ENCODE data around the gene PDE4A. TPM values are rescaled to one million over a fixed set of nuclear protein-coding genes. Genes with fewer than 3 reads are reported as not detected.
A peak's percentile ranks its signal among the peaks of the same experiment; 100 is the strongest.

PDE4A gene
- total and polyA plus RNA-seq, 2 of the 13 experiments (the other 11 are each of a cell fraction or from before 2014, with no cell fraction given): 1.1 to 4.1 TPM

DNA sequence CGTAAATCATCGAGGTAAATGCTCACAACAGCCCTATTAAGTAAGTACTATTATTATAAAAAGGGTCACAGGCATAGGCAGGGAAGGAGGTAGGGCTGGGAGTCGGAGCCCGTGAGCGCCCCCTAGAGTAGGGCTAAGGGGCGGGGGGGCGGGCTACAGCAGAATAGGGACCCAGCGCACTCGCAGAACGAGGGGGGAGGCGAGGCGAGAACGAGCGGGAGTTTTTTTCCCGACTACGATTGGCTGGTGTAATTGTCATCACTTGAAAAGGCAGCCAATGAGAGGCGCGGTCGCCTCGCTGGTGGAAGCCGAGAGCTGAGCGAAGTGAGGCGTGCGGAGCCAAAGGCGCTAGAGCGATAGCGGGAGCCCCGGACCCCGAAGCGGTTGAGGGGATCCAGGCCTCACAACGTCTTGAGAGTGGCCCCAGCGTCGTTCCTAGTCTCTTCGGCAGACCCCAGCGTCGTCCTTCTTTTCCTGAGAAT, 58.6 kb downstream of the PDE4A start:
- peak overlapping the region; percentile 39; the same call in 1 of the 2 replicates for H3K4me2 ChIP-seq (ENCODE audit: low read depth, low read length)
- in situ Hi-C loops (cut with HindIII; ENCODE audit: extremely low pct_ligation_motif_present, low pct_unique_long_range_greater_than_20kb): no loop called here
- ChIA-PET POLR2A (no interaction called here), CTCF (ENCODE audit: low intra/inter-chr PET ratio, low total read pairs) (no interaction called here)
- no peaks in the 10 kb centered on the region for H3K9me3 ChIP-seq (ENCODE audit: low read length)
- H4K20me1 ChIP-seq (ENCODE audit: insufficient read depth, low read length): no peaks in the 10 kb centered on the region
- H3K4me3 ChIP-seq (replicated peaks in 1 of 3; ENCODE audit: insufficient read depth in 1 of 3, low read depth in 2 of 3, low read length in 3 of 3): no peak overlapping the region
- H3K4me1 ChIP-seq (ENCODE audit: insufficient read depth, low read length): peaks cover 8% of the 10 kb centered on the region; the same call in 1 of the 2 replicates
- H3K9ac ChIP-seq (ENCODE audit: insufficient read depth, low read depth, low read length): no peak overlapping the region
- no peaks in the 10 kb centered on the region for H3K27me3 ChIP-seq (ENCODE audit: control insufficient read depth in 1 of 2, insufficient read depth in 2 of 2, low read length in 2 of 2)
- ATAC-seq (peak; percentile 63), FAIRE-seq (no peak), DNase-seq (ENCODE audit: low spot score) (peak; percentile 31)
- intact Hi-C loops (cut with micrococcal nuclease; ENCODE audit: unreplicated experiment): no loop called here
- no peak overlapping the region for H2AFZ ChIP-seq (ENCODE audit: low read length)
- no TSS peak for BruUV-seq (replicated peaks)
- H3K79me2 ChIP-seq (ENCODE audit: insufficient read depth, low read length): no peaks in the 10 kb centered on the region
- 54% methylated on average over 36 of the region's 36 CpGs for WGBS (ENCODE audit: low lambda C conversion rate)
- no peaks in the 10 kb centered on the region for H3K36me3 ChIP-seq (replicated peaks in 1 of 2; ENCODE audit: control insufficient read depth in 1 of 2, insufficient read depth in 2 of 2, low read length in 2 of 2)
- H3K27ac ChIP-seq (ENCODE audit: extremely low read length, insufficient read depth, low read length): no peak overlapping the region
- TF ChIP-seq ETV6 (CRISPR knock-in tag; conservative IDR thresholded peaks at IDR 0.05) (no peak), ISL2 (CRISPR knock-in tag; IDR thresholded peaks at IDR 0.05) (no peak), HNF4A (CRISPR knock-in tag; IDR thresholded peaks at IDR 0.05) (no peak), AGO2 (optimal IDR thresholded peaks at IDR 0.05; ENCODE audit: low read depth, low read length) (peak; percentile 38), KLF15 (CRISPR knock-in tag; IDR thresholded peaks at IDR 0.05; ENCODE audit: borderline replicate concordance) (no peak), ZNF382 (CRISPR knock-in tag; IDR thresholded peaks at IDR 0.05; ENCODE audit: borderline replicate concordance) (no peak), SMARCE1 (IDR thresholded peaks at IDR 0.05; ENCODE audit: borderline replicate concordance) (no peak), NCOR1 (IDR thresholded peaks at IDR 0.05; ENCODE audit: borderline replicate concordance, low read length) (no peak), HOXA3 (CRISPR knock-in tag; IDR thresholded peaks at IDR 0.05) (peak; percentile 17; the same call in 1 of the 2 replicates), MED13 (CRISPR knock-in tag; IDR thresholded peaks at IDR 0.05) (no peak)
- TF ChIP-seq, protein P1, sequence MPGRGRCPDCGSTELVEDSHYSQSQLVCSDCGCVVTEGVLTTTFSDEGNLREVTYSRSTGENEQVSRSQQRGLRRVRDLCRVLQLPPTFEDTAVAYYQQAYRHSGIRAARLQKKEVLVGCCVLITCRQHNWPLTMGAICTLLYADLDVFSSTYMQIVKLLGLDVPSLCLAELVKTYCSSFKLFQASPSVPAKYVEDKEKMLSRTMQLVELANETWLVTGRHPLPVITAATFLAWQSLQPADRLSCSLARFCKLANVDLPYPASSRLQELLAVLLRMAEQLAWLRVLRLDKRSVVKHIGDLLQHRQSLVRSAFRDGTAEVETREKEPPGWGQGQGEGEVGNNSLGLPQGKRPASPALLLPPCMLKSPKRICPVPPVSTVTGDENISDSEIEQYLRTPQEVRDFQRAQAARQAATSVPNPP (CRISPR knock-in tag; IDR thresholded peaks at IDR 0.05): no peak
- TF ChIP-seq, protein P2, sequence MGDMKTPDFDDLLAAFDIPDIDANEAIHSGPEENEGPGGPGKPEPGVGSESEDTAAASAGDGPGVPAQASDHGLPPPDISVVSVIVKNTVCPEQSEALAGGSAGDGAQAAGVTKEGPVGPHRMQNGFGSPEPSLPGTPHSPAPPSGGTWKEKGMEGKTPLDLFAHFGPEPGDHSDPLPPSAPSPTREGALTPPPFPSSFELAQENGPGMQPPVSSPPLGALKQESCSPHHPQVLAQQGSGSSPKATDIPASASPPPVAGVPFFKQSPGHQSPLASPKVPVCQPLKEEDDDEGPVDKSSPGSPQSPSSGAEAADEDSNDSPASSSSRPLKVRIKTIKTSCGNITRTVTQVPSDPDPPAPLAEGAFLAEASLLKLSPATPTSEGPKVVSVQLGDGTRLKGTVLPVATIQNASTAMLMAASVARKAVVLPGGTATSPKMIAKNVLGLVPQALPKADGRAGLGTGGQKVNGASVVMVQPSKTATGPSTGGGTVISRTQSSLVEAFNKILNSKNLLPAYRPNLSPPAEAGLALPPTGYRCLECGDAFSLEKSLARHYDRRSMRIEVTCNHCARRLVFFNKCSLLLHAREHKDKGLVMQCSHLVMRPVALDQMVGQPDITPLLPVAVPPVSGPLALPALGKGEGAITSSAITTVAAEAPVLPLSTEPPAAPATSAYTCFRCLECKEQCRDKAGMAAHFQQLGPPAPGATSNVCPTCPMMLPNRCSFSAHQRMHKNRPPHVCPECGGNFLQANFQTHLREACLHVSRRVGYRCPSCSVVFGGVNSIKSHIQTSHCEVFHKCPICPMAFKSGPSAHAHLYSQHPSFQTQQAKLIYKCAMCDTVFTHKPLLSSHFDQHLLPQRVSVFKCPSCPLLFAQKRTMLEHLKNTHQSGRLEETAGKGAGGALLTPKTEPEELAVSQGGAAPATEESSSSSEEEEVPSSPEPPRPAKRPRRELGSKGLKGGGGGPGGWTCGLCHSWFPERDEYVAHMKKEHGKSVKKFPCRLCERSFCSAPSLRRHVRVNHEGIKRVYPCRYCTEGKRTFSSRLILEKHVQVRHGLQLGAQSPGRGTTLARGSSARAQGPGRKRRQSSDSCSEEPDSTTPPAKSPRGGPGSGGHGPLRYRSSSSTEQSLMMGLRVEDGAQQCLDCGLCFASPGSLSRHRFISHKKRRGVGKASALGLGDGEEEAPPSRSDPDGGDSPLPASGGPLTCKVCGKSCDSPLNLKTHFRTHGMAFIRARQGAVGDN (CRISPR knock-in tag; IDR thresholded peaks at IDR 0.05): peak; percentile 55
- TF ChIP-seq, protein P3, sequence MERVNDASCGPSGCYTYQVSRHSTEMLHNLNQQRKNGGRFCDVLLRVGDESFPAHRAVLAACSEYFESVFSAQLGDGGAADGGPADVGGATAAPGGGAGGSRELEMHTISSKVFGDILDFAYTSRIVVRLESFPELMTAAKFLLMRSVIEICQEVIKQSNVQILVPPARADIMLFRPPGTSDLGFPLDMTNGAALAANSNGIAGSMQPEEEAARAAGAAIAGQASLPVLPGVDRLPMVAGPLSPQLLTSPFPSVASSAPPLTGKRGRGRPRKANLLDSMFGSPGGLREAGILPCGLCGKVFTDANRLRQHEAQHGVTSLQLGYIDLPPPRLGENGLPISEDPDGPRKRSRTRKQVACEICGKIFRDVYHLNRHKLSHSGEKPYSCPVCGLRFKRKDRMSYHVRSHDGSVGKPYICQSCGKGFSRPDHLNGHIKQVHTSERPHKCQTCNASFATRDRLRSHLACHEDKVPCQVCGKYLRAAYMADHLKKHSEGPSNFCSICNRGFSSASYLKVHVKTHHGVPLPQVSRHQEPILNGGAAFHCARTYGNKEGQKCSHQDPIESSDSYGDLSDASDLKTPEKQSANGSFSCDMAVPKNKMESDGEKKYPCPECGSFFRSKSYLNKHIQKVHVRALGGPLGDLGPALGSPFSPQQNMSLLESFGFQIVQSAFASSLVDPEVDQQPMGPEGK (CRISPR knock-in tag; IDR thresholded peaks at IDR 0.05): peak; percentile 48; the same call in 1 of the 2 replicates
- TF ChIP-seq, protein P4, sequence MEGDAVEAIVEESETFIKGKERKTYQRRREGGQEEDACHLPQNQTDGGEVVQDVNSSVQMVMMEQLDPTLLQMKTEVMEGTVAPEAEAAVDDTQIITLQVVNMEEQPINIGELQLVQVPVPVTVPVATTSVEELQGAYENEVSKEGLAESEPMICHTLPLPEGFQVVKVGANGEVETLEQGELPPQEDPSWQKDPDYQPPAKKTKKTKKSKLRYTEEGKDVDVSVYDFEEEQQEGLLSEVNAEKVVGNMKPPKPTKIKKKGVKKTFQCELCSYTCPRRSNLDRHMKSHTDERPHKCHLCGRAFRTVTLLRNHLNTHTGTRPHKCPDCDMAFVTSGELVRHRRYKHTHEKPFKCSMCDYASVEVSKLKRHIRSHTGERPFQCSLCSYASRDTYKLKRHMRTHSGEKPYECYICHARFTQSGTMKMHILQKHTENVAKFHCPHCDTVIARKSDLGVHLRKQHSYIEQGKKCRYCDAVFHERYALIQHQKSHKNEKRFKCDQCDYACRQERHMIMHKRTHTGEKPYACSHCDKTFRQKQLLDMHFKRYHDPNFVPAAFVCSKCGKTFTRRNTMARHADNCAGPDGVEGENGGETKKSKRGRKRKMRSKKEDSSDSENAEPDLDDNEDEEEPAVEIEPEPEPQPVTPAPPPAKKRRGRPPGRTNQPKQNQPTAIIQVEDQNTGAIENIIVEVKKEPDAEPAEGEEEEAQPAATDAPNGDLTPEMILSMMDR (CRISPR knock-in tag; IDR thresholded peaks at IDR 0.05): peak; percentile 31
- TF ChIP-seq, protein P5, sequence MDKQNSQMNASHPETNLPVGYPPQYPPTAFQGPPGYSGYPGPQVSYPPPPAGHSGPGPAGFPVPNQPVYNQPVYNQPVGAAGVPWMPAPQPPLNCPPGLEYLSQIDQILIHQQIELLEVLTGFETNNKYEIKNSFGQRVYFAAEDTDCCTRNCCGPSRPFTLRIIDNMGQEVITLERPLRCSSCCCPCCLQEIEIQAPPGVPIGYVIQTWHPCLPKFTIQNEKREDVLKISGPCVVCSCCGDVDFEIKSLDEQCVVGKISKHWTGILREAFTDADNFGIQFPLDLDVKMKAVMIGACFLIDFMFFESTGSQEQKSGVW (CRISPR knock-in tag; IDR thresholded peaks at IDR 0.05; ENCODE audit: borderline replicate concordance): no peak
